Thyroid gland (tissue), 4 donors: Measurements from ENCODE around the gene LAMA3.

Experiments used
- CTCF ChIP-seq, 6 experiments: fragments of 200-600 bp in 3 of 6; fragments of 450-650 bp in 3 of 6; sonication (generic) in 3 of 6; IDR thresholded peaks; one replicate each; pipeline ENCODE4 v1.5.1; 2016 to 2019; ENCODE audit warnings: antibody characterized with exemption in 6 of 6, mild to moderate bottlenecking in 2 of 6, inconsistent platforms in 1 of 6, moderate library complexity in 1 of 6
- POLR2A ChIP-seq, 2 donors: fragments of 450-650 bp; IDR thresholded peaks; one replicate each; pipeline ENCODE4 v1.6.1; 2017; ENCODE audit warnings: antibody characterized with exemption in 2 of 2, mild to moderate bottlenecking in 2 of 2, moderate library complexity in 1 of 2

DNA sequence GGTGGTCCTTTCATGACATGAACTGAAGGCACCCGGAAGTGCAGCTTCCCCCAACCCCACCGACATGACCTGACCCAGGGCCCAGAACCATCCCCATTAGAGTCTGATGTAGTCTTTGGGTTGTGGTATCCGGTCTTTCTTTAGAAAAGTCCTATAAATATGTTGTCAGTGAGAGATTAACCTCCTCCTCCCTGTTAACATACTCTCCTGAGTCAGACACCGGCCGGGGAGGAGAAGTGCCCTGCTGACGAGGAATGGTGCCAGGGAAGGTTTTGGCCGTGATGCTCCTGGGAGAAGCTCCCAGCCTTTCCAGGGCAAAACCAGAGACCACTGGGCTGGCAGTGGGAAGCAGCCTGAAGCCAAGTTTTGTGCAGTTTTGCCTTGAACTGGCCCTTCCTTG, 109.0 kb downstream of the LAMA3 start:
- TF ChIP-seq CTCF (IDR thresholded peaks at IDR 0.05) (no peak), POLR2A (IDR thresholded peaks at IDR 0.05) (no peak)
